ENCODE measurements around the gene SCAMP5. TPM values are rescaled to one million over a fixed set of nuclear protein-coding genes. Genes with fewer than 3 reads are reported as not detected.

SCAMP5 gene
- polyA plus RNA-seq, 1 donor (not counting 4 experiments of a cell fraction or from before 2014, with no cell fraction given), result 1.9 TPM

GRCh38 chr15:75028991-75029377, 33.6 kb downstream of the SCAMP5 start:
- Histone ChIP-seq H3K4me2 (ENCODE audit: control insufficient read depth, extremely low read depth, insufficient read depth, low read depth, low read length) (no peak overlapping the region), H3K4me1 (ENCODE audit: control insufficient read depth, extremely low read depth, insufficient read depth, low read length) (peaks cover 22% of the 10 kb centered on the region)
- dilution Hi-C loops (cut with MboI; ENCODE audit: extremely low pct_ligation_motif_present, low sequenced_read_pairs), result no loop called here

GRCh38 chr15:75029378-75030022, 34.1 kb downstream of the SCAMP5 start:
- FAIRE-seq (no peak), DNase-seq (ENCODE audit: low read depth, low spot score) (peak; percentile 57)
- Histone ChIP-seq H3K27ac (ENCODE audit: control insufficient read depth, insufficient read depth, low read length) (peak overlapping the region; percentile 32), H3K9ac (ENCODE audit: control insufficient read depth, extremely low read depth, insufficient read depth, low read length) (peak overlapping the region; percentile 53), H3K4me3 (ENCODE audit: control insufficient read depth in 2 of 3, extremely low read depth in 1 of 3, insufficient read depth in 2 of 3, low read depth in 1 of 3, low read length in 3 of 3) (peak overlapping the region in 2 of 3 experiments; percentile 19 to 54), H2AFZ (ENCODE audit: control insufficient read depth, low read length) (peak overlapping the region; percentile 55), H3K4me2 (ENCODE audit: control insufficient read depth, extremely low read depth, insufficient read depth, low read depth, low read length) (peak overlapping the region; percentile 39), H3K9me3 (ENCODE audit: control insufficient read depth, low read depth, low read length) (no peaks in the 10 kb centered on the region), H3K9me1 (ENCODE audit: control insufficient read depth, extremely low read depth, insufficient read depth, low read length) (no peaks in the 10 kb centered on the region), H4K20me1 (ENCODE audit: control insufficient read depth, extremely low read depth, insufficient read depth, low read length) (no peaks in the 10 kb centered on the region), H3K27me3 (ENCODE audit: control insufficient read depth, extremely low read depth, insufficient read depth, low read length) (no peaks in the 10 kb centered on the region), H3K4me1 (ENCODE audit: control insufficient read depth, extremely low read depth, insufficient read depth, low read length) (peaks cover 19% of the 10 kb centered on the region), H3K36me3 (ENCODE audit: control insufficient read depth in 2 of 2, extremely low read depth in 1 of 2, insufficient read depth in 2 of 2, low read length in 2 of 2) (peaks cover 6 to 18% of the 10 kb centered on the region in 2 experiments), H3K79me2 (ENCODE audit: control insufficient read depth, insufficient read depth, low read length) (peaks cover 1% of the 10 kb centered on the region)
- dilution Hi-C loops (cut with MboI; ENCODE audit: extremely low pct_ligation_motif_present, low sequenced_read_pairs), result no loop called here
- no peak for TF ChIP-seq EZH2 (IDR thresholded peaks at IDR 0.05; ENCODE audit: low read length)
- peak; percentile 78 to 98 (median 89) for TF ChIP-seq CTCF (optimal IDR thresholded peaks at IDR 0.05 in 1 of 3, IDR thresholded peaks at IDR 0.05 in 1 of 3, conservative IDR thresholded peaks at IDR 0.05 in 1 of 3; ENCODE audit: extremely low read depth in 1 of 3, insufficient read depth in 2 of 3, low read length in 3 of 3)

More at GRCh38 chr15:75028991-75029377, 33.6 kb downstream of the SCAMP5 start:
- Histone ChIP-seq H3K27ac (ENCODE audit: control insufficient read depth, insufficient read depth, low read length) (no peak overlapping the region), H3K36me3 (ENCODE audit: control insufficient read depth in 2 of 2, extremely low read depth in 1 of 2, insufficient read depth in 2 of 2, low read length in 2 of 2) (peaks cover 3 to 18% of the 10 kb centered on the region in 2 experiments), H3K9ac (ENCODE audit: control insufficient read depth, extremely low read depth, insufficient read depth, low read length) (no peak overlapping the region), H4K20me1 (ENCODE audit: control insufficient read depth, extremely low read depth, insufficient read depth, low read length) (no peaks in the 10 kb centered on the region), H3K27me3 (ENCODE audit: control insufficient read depth, extremely low read depth, insufficient read depth, low read length) (no peaks in the 10 kb centered on the region), H3K9me1 (ENCODE audit: control insufficient read depth, extremely low read depth, insufficient read depth, low read length) (no peaks in the 10 kb centered on the region), H3K79me2 (ENCODE audit: control insufficient read depth, insufficient read depth, low read length) (peaks cover 3% of the 10 kb centered on the region), H3K4me3 (ENCODE audit: control insufficient read depth in 2 of 3, extremely low read depth in 1 of 3, insufficient read depth in 2 of 3, low read depth in 1 of 3, low read length in 3 of 3) (no peak overlapping the region), H2AFZ (ENCODE audit: control insufficient read depth, low read length) (no peak overlapping the region), H3K9me3 (ENCODE audit: control insufficient read depth, low read depth, low read length) (no peaks in the 10 kb centered on the region)
- DNase-seq (ENCODE audit: low read depth, low spot score) (no peak), FAIRE-seq (no peak)
- TF ChIP-seq CTCF (optimal IDR thresholded peaks at IDR 0.05 in 1 of 3, IDR thresholded peaks at IDR 0.05 in 1 of 3, conservative IDR thresholded peaks at IDR 0.05 in 1 of 3; ENCODE audit: extremely low read depth in 1 of 3, insufficient read depth in 2 of 3, low read length in 3 of 3) (no peak), EZH2 (IDR thresholded peaks at IDR 0.05; ENCODE audit: low read length) (no peak)

All from keratinocyte (primary cell).